HepG2 (cell line): ENCODE results near the gene ADAMTS2. TPM values are rescaled to one million over a fixed set of nuclear protein-coding genes. Genes with fewer than 3 reads are reported as not detected.

Experiments used
- GABPA ChIP-seq, 2 experiments: IDR thresholded peaks; 2 replicates each; pipeline ENCODE4 v1.6.1; 2011 to 2016; ENCODE audit warnings: low read depth in 2 of 2, low read length in 1 of 2, missing biosample characterization in 1 of 2, missing genetic modification characterization in 1 of 2
- GATA4 ChIP-seq: sonication (generic); IDR thresholded peaks from 2 replicates; pipeline ENCODE4 v1.6.1; 2016; ENCODE audit warnings: antibody characterized with exemption, low read depth, borderline replicate concordance
- ISL2 ChIP-seq: sonication (generic); formaldehyde crosslinking; IDR thresholded peaks from 2 replicates; pipeline ENCODE4 v1.5.0; 2020; ENCODE audit warnings: missing genetic modification reagents
- KDM2A ChIP-seq: sonication (generic); formaldehyde crosslinking; IDR thresholded peaks from 2 replicates; pipeline ENCODE4 v1.4.0; 2020; ENCODE audit warnings: low read depth, missing genetic modification reagents, borderline replicate concordance
- MEIS2 ChIP-seq: sonication (generic); formaldehyde crosslinking; IDR thresholded peaks from 2 replicates; pipeline ENCODE4 v1.9.0; 2021; ENCODE audit warnings: mild to moderate bottlenecking, missing genetic modification reagents
- MZF1 ChIP-seq: sonication (generic); formaldehyde crosslinking; IDR thresholded peaks from 2 replicates; pipeline ENCODE4 v1.8.1; 2023; ENCODE audit warnings: mild to moderate bottlenecking, missing genetic modification reagents, borderline replicate concordance
- SIX4 ChIP-seq: sonication (generic); formaldehyde crosslinking; IDR thresholded peaks from 2 replicates; pipeline ENCODE4 v1.4.0; 2020; ENCODE audit warnings: missing genetic modification reagents
- TMF1 ChIP-seq: sonication (generic); formaldehyde crosslinking; IDR thresholded peaks from 2 replicates; pipeline ENCODE4 v1.8.1; 2022; ENCODE audit warnings: low read depth, missing genetic modification reagents
- ZBTB20 ChIP-seq: sonication (generic); formaldehyde crosslinking; IDR thresholded peaks from 2 replicates; pipeline ENCODE4 v1.8.1; 2023; ENCODE audit warnings: missing genetic modification reagents, low read depth, mild to moderate bottlenecking, borderline replicate concordance
- ZBTB46 ChIP-seq: sonication (generic); formaldehyde crosslinking; IDR thresholded peaks from 2 replicates; pipeline ENCODE4 v1.4.0; 2020; ENCODE audit warnings: mild to moderate bottlenecking, missing genetic modification reagents, borderline replicate concordance
- ZHX1 ChIP-seq: sonication (generic); formaldehyde crosslinking; IDR thresholded peaks from 2 replicates; pipeline ENCODE4 v1.8.1; 2022; ENCODE audit warnings: low read depth, mild to moderate bottlenecking, missing genetic modification reagents
- ZNF549 ChIP-seq: sonication (generic); formaldehyde crosslinking; IDR thresholded peaks from 2 replicates; pipeline ENCODE4 v1.5.0; 2020; ENCODE audit warnings: missing genetic modification reagents
- ZNF607 ChIP-seq: sonication (generic); formaldehyde crosslinking; IDR thresholded peaks from 2 replicates; pipeline ENCODE4 v1.5.1; 2020; ENCODE audit warnings: missing genetic modification reagents, mild to moderate bottlenecking, borderline replicate concordance
- ZNF720 ChIP-seq: sonication (generic); formaldehyde crosslinking; IDR thresholded peaks from 2 replicates; pipeline ENCODE4 v1.4.0; 2020; ENCODE audit warnings: missing genetic modification reagents
- ZNF766 ChIP-seq: sonication (generic); formaldehyde crosslinking; IDR thresholded peaks from 2 replicates; pipeline ENCODE4 v1.5.0; 2020; ENCODE audit warnings: missing genetic modification reagents, borderline replicate concordance
- polyA plus RNA-seq, 8 experiments: library from polyadenylated mRNA; depleted of rRNA in 3 of 8; stranded (reverse) in 7 of 8; unstranded in 1 of 8; fragments of >200 nt; fragmentation: Illumina TruSeq in 4 of 8; extraction: Trizol in 4 of 8; gene quantifications; 2 replicates each; pipeline versions ENCODE4 v1.2.1 to v1.2.3, GENCODE V29; 2011 to 2016; ENCODE audit warnings: low read depth in 4 of 8, missing spikeins in 1 of 8, mixed read lengths in 1 of 8; ENCODE audit not compliant: insufficient read depth in 1 of 8
- total RNA-seq, 5 experiments: library from RNA; depleted of rRNA; stranded (reverse); fragments of >200 nt; fragmentation: Illumina TruSeq; extraction: Trizol; gene quantifications; 2 replicates each; pipeline ENCODE4 v1.2.3, GENCODE V29; 2016; ENCODE audit warnings: low read depth in 1 of 5
- TF ChIP-seq, protein P1 (sequence below): sonication (generic); formaldehyde crosslinking; IDR thresholded peaks from 2 replicates; pipeline ENCODE4 v1.9.0; 2022; ENCODE audit warnings: low read depth, missing genetic modification reagents
- TF ChIP-seq, protein P2 (sequence below): sonication (generic); formaldehyde crosslinking; IDR thresholded peaks from 2 replicates; pipeline ENCODE4 v1.4.0; 2020; ENCODE audit warnings: mild to moderate bottlenecking, missing genetic modification reagents

Gene ADAMTS2
- total and polyA plus RNA-seq, 2 of the 13 experiments (the other 11 are each of a cell fraction or from before 2014, with no cell fraction given), result 0.24 to 3.5 TPM

- TF ChIP-seq, protein P1, sequence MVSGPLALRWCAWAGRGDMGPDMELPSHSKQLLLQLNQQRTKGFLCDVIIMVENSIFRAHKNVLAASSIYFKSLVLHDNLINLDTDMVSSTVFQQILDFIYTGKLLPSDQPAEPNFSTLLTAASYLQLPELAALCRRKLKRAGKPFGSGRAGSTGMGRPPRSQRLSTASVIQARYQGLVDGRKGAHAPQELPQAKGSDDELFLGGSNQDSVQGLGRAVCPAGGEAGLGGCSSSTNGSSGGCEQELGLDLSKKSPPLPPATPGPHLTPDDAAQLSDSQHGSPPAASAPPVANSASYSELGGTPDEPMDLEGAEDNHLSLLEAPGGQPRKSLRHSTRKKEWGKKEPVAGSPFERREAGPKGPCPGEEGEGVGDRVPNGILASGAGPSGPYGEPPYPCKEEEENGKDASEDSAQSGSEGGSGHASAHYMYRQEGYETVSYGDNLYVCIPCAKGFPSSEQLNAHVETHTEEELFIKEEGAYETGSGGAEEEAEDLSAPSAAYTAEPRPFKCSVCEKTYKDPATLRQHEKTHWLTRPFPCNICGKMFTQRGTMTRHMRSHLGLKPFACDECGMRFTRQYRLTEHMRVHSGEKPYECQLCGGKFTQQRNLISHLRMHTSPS (CRISPR knock-in tag), result no peak
- 0 out of 2 replicates have a peak, but pooled peaks have one; percentile 18 for TF ChIP-seq KDM2A
- no peak for TF ChIP-seq MZF1
- TF ChIP-seq ISL2, result no peak
- no peak for TF ChIP-seq TMF1
- TF ChIP-seq GABPA (IDR thresholded peaks at IDR 0.05; ENCODE audit: low read depth, low read length), result no peak
- TF ChIP-seq GABPA (CRISPR knock-in tag; IDR thresholded peaks at IDR 0.05; ENCODE audit: low read depth), result no peak
- TF ChIP-seq ZBTB20, result no peak
- no peak for TF ChIP-seq ZHX1
- no peak for TF ChIP-seq GATA4
- TF ChIP-seq SIX4 (CRISPR knock-in tag), result no peak
- no peak for TF ChIP-seq ZNF549 (CRISPR knock-in tag)
- TF ChIP-seq ZNF720 (CRISPR knock-in tag), result no peak
- TF ChIP-seq ZNF607, result no peak; the same call in 1 of the 2 replicates
- TF ChIP-seq, protein P2, sequence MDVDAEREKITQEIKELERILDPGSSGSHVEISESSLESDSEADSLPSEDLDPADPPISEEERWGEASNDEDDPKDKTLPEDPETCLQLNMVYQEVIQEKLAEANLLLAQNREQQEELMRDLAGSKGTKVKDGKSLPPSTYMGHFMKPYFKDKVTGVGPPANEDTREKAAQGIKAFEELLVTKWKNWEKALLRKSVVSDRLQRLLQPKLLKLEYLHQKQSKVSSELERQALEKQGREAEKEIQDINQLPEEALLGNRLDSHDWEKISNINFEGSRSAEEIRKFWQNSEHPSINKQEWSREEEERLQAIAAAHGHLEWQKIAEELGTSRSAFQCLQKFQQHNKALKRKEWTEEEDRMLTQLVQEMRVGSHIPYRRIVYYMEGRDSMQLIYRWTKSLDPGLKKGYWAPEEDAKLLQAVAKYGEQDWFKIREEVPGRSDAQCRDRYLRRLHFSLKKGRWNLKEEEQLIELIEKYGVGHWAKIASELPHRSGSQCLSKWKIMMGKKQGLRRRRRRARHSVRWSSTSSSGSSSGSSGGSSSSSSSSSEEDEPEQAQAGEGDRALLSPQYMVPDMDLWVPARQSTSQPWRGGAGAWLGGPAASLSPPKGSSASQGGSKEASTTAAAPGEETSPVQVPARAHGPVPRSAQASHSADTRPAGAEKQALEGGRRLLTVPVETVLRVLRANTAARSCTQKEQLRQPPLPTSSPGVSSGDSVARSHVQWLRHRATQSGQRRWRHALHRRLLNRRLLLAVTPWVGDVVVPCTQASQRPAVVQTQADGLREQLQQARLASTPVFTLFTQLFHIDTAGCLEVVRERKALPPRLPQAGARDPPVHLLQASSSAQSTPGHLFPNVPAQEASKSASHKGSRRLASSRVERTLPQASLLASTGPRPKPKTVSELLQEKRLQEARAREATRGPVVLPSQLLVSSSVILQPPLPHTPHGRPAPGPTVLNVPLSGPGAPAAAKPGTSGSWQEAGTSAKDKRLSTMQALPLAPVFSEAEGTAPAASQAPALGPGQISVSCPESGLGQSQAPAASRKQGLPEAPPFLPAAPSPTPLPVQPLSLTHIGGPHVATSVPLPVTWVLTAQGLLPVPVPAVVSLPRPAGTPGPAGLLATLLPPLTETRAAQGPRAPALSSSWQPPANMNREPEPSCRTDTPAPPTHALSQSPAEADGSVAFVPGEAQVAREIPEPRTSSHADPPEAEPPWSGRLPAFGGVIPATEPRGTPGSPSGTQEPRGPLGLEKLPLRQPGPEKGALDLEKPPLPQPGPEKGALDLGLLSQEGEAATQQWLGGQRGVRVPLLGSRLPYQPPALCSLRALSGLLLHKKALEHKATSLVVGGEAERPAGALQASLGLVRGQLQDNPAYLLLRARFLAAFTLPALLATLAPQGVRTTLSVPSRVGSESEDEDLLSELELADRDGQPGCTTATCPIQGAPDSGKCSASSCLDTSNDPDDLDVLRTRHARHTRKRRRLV (CRISPR knock-in tag), result peak; percentile 53; the same call in 1 of the 2 replicates
- 0 out of 2 replicates have a peak, but pooled peaks have one; percentile 49 for TF ChIP-seq ZNF766 (CRISPR knock-in tag)
- no peak for TF ChIP-seq ZBTB46 (CRISPR knock-in tag)
- TF ChIP-seq MEIS2 (CRISPR knock-in tag), result 0 out of 2 replicates have a peak, but pooled peaks have one; percentile 12
Observed at GRCh38 chr5:179265514-179266290, 79.6 kb downstream of the ADAMTS2 start (continued).
